HepG2 (cell line): ENCODE data around the gene PLA2G4B.

Experiments
- GABPB1 ChIP-seq: IDR thresholded peaks from 2 replicates; pipeline ENCODE4 v1.6.1; 2016; ENCODE audit warnings: mild to moderate bottlenecking, missing genetic modification reagents, moderate library complexity, missing compliant biosample characterization
- ZNF331 ChIP-seq: sonication (generic); formaldehyde crosslinking; IDR thresholded peaks from 2 replicates; pipeline ENCODE4 v1.4.0; 2020; ENCODE audit warnings: missing genetic modification reagents

DNA sequence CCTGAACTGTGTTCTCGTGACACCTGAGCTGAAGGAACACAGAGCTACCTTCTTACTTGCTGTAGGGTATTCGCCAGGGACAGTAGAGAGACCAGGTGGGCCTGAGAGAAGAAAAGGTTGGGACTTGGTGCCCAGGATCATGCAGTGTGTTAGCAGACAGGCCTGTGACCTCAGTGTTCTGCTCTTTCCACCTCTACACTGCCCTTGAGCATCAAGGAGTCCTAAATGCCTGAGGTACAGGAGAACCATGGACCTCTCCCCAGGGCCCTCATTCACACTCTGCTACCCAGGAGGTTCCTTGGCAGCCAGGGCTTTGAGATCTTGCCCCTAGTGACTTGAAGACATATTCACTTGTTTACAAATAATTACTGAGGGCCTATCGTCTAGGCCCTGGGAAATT lies 32.9 kb upstream of the PLA2G4B start:
- no peak for TF ChIP-seq GABPB1 (CRISPR knock-in tag)
- no peak for TF ChIP-seq ZNF331
